Neural cell (in vitro differentiated cells): ENCODE measurements around the gene DDC. TPM values are rescaled to one million over a fixed set of nuclear protein-coding genes. Genes with fewer than 3 reads are reported as not detected.

Experiments used
- H2AFZ ChIP-seq: fragments of 200-600, 300-800 bp; sonication (generic), shearing (Covaris generic); 2 replicates; pipeline ENCODE4 v1.6.0; 2014; ENCODE audit warnings: low read depth, mild to moderate bottlenecking, antibody characterized with exemption, low read length, moderate library complexity
- H3F3A ChIP-seq: fragments of 200-600 bp; shearing (Covaris generic); 2 replicates; pipeline ENCODE4 v1.6.1; 2016; ENCODE audit warnings: mild to moderate bottlenecking, moderate library complexity, mixed read lengths, antibody characterized with exemption, low read length; ENCODE audit not compliant: insufficient read depth, poor library complexity, severe bottlenecking
- H3K27ac ChIP-seq: fragments of 200-600, 300-800 bp; sonication (generic), shearing (Covaris generic); 2 replicates; pipeline ENCODE4 v1.5.1; 2014; ENCODE audit warnings: mild to moderate bottlenecking, low read length, moderate library complexity
- H3K27me3 ChIP-seq: fragments of 300-800, 200-600 bp; sonication (generic), shearing (Covaris generic); 2 replicates; pipeline ENCODE4 v1.6.0; 2014; ENCODE audit warnings: mild to moderate bottlenecking, low read depth, low read length, moderate library complexity; ENCODE audit not compliant: insufficient read depth
- H3K36me3 ChIP-seq: fragments of 300-800, 200-600 bp; sonication (generic), shearing (Covaris generic); 2 replicates; pipeline ENCODE4 v1.5.1; 2014; ENCODE audit warnings: mild to moderate bottlenecking, antibody characterized with exemption, low read length, moderate library complexity; ENCODE audit not compliant: insufficient read depth
- H3K4me2 ChIP-seq: fragments of 300-800, 200-600 bp; sonication (generic), shearing (Covaris generic); 2 replicates; pipeline ENCODE4 v1.6.0; 2014; ENCODE audit warnings: mild to moderate bottlenecking, low read length
- H3K4me3 ChIP-seq: fragments of 300-800, 200-600 bp; sonication (generic), shearing (Covaris generic); 2 replicates; pipeline ENCODE4 v1.5.1; 2014; ENCODE audit warnings: mild to moderate bottlenecking, low read length, moderate library complexity
- H3K79me2 ChIP-seq: fragments of 200-600 bp; shearing (Covaris generic); replicated peaks from 2 replicates; pipeline ENCODE4 v1.6.0; 2014; ENCODE audit warnings: mild to moderate bottlenecking, low read length, moderate library complexity; ENCODE audit not compliant: insufficient read depth
- H3K9ac ChIP-seq: fragments of 300-800, 200-600 bp; sonication (generic), shearing (Covaris generic); 2 replicates; pipeline ENCODE4 v1.6.1; 2016; ENCODE audit warnings: mild to moderate bottlenecking, low read length, mixed read lengths
- H3K9me2 ChIP-seq: fragments of 200-600 bp; shearing (Covaris generic); 2 replicates; pipeline ENCODE4 v1.6.1; 2016; ENCODE audit warnings: mild to moderate bottlenecking, low read length, mixed read lengths; ENCODE audit not compliant: insufficient read depth
- H3K9me3 ChIP-seq: fragments of 200-600, 300-800 bp; sonication (generic), shearing (Covaris generic); 2 replicates; pipeline ENCODE4 v1.6.1; 2016; ENCODE audit warnings: mild to moderate bottlenecking, mixed run types, low read length, moderate library complexity, mixed read lengths
- H4K20me1 ChIP-seq: fragments of 200-600 bp; shearing (Covaris generic); 2 replicates; pipeline ENCODE4 v1.6.1; 2016; ENCODE audit warnings: mild to moderate bottlenecking, mixed run types; ENCODE audit not compliant: insufficient read depth
- CTCF ChIP-seq: fragments of 450-650 bp; IDR thresholded peaks from 2 replicates; pipeline ENCODE4 v1.5.1; 2014; ENCODE audit warnings: antibody characterized with exemption, mild to moderate bottlenecking, moderate library complexity; ENCODE audit not compliant: poor library complexity, severe bottlenecking
- EP300 ChIP-seq: fragments of 450-650 bp; conservative IDR thresholded peaks from 2 replicates; pipeline ENCODE4 v1.6.1; 2014; ENCODE audit warnings: antibody characterized with exemption, mild to moderate bottlenecking, moderate library complexity; ENCODE audit not compliant: poor library complexity, severe bottlenecking
- EZH2 ChIP-seq: fragments of 200-600, 300-800 bp; shearing (Covaris generic), sonication (generic); IDR thresholded peaks from 2 replicates; pipeline ENCODE4 v1.6.1; 2014; ENCODE audit warnings: antibody characterized with exemption, low read length, borderline replicate concordance, mild to moderate bottlenecking; ENCODE audit not compliant: insufficient read depth, poor library complexity, severe bottlenecking
- MXI1 ChIP-seq: fragments of 450-650 bp; conservative IDR thresholded peaks from 2 replicates; pipeline ENCODE4 v1.6.1; 2014; ENCODE audit warnings: antibody characterized with exemption, mild to moderate bottlenecking; ENCODE audit not compliant: poor library complexity, severe bottlenecking
- POLR2AphosphoS5 ChIP-seq: IDR thresholded peaks from 2 replicates; pipeline ENCODE4 v1.6.1; 2012
- RAD21 ChIP-seq: fragments of 450-650 bp; conservative IDR thresholded peaks from 2 replicates; pipeline ENCODE4 v1.6.1; 2014; ENCODE audit warnings: antibody characterized with exemption, mild to moderate bottlenecking, moderate library complexity
- SMC3 ChIP-seq: fragments of 450-650 bp; conservative IDR thresholded peaks from 2 replicates; pipeline ENCODE4 v1.6.1; 2014; ENCODE audit warnings: antibody characterized with exemption, mild to moderate bottlenecking, moderate library complexity; ENCODE audit not compliant: poor library complexity
- TAF1 ChIP-seq: IDR thresholded peaks from 2 replicates; pipeline ENCODE4 v1.6.1; 2012; ENCODE audit warnings: low read depth
- polyA plus RNA-seq: library from polyadenylated mRNA; depleted of rRNA; stranded (reverse); fragments of >200 nt; gene quantifications from 2 replicates; pipeline ENCODE4 v1.2.3, GENCODE V29; 2014
- TF ChIP-seq, protein P1 (sequence below): IDR thresholded peaks from 2 replicates; pipeline ENCODE4 v1.6.1; 2012; ENCODE audit warnings: borderline replicate concordance

Gene DDC
- polyA plus RNA-seq, 1 donor from 2014 or later: 42.9 TPM

- no peaks in the 10 kb centered on the region for H3K9me2 ChIP-seq
- no peak overlapping the region for H2AFZ ChIP-seq
- H3K36me3 ChIP-seq: no peaks in the 10 kb centered on the region
- no peaks in the 10 kb centered on the region for H3K27me3 ChIP-seq
- H3K79me2 ChIP-seq: no peaks in the 10 kb centered on the region
- no peaks in the 10 kb centered on the region for H3K9me3 ChIP-seq
- H4K20me1 ChIP-seq: no peaks in the 10 kb centered on the region
- H3K9ac ChIP-seq: no peak overlapping the region
- TF ChIP-seq CTCF (no peak), RAD21 (no peak), TAF1 (no peak), MXI1 (no peak), POLR2AphosphoS5 (no peak), EZH2 (no peak), EP300 (no peak), SMC3 (no peak)
- TF ChIP-seq, protein P1, sequence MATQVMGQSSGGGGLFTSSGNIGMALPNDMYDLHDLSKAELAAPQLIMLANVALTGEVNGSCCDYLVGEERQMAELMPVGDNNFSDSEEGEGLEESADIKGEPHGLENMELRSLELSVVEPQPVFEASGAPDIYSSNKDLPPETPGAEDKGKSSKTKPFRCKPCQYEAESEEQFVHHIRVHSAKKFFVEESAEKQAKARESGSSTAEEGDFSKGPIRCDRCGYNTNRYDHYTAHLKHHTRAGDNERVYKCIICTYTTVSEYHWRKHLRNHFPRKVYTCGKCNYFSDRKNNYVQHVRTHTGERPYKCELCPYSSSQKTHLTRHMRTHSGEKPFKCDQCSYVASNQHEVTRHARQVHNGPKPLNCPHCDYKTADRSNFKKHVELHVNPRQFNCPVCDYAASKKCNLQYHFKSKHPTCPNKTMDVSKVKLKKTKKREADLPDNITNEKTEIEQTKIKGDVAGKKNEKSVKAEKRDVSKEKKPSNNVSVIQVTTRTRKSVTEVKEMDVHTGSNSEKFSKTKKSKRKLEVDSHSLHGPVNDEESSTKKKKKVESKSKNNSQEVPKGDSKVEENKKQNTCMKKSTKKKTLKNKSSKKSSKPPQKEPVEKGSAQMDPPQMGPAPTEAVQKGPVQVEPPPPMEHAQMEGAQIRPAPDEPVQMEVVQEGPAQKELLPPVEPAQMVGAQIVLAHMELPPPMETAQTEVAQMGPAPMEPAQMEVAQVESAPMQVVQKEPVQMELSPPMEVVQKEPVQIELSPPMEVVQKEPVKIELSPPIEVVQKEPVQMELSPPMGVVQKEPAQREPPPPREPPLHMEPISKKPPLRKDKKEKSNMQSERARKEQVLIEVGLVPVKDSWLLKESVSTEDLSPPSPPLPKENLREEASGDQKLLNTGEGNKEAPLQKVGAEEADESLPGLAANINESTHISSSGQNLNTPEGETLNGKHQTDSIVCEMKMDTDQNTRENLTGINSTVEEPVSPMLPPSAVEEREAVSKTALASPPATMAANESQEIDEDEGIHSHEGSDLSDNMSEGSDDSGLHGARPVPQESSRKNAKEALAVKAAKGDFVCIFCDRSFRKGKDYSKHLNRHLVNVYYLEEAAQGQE: no peak
- no peak overlapping the region for H3K4me2 ChIP-seq
- H3F3A ChIP-seq: peaks cover 4% of the 10 kb centered on the region
- H3K27ac ChIP-seq: no peak overlapping the region
- H3K4me3 ChIP-seq: no peak overlapping the region
Measured at GRCh38 chr7:50553973-50554372, 11.2 kb downstream of the DDC start.

- Histone ChIP-seq H4K20me1 (no peaks in the 10 kb centered on the region), H3F3A (peaks cover 4% of the 10 kb centered on the region), H3K4me3 (no peak overlapping the region), H3K79me2 (no peaks in the 10 kb centered on the region), H3K4me2 (no peak overlapping the region), H3K9ac (no peak overlapping the region), H3K9me2 (no peaks in the 10 kb centered on the region), H2AFZ (no peak overlapping the region), H3K36me3 (no peaks in the 10 kb centered on the region), H3K9me3 (no peaks in the 10 kb centered on the region), H3K27ac (peak overlapping the region; percentile 51), H3K27me3 (no peaks in the 10 kb centered on the region)
- TF ChIP-seq POLR2AphosphoS5 (no peak), CTCF (no peak), MXI1 (no peak), EP300 (no peak), RAD21 (no peak), EZH2 (no peak), SMC3 (no peak)
- TF ChIP-seq, protein P1: no peak
Measured at GRCh38 chr7:50552921-50553320, 12.3 kb downstream of the DDC start.
